Measurements from ENCODE around the gene AWAT2.

Gene AWAT2

GRCh38 chrX:70009049-70009448 lies 40.7 kb downstream of the AWAT2 start:
- no peak for ATAC-seq (ENCODE audit: insufficient read depth, low read depth)
- H3K27ac ChIP-seq (ENCODE audit: low read length) = no peak overlapping the region
- no peak overlapping the region for H3K4me3 ChIP-seq (ENCODE audit: low read depth in 1 of 2, low read length in 2 of 2)
- no peaks in the 10 kb centered on the region for H4K20me1 ChIP-seq (ENCODE audit: insufficient read depth, low read length)
- no peaks in the 10 kb centered on the region for H3K9me3 ChIP-seq (ENCODE audit: insufficient read depth, low read length, severe bottlenecking)
- H2AFZ ChIP-seq (ENCODE audit: low read depth, low read length) = no peak overlapping the region
- H3K36me3 ChIP-seq (ENCODE audit: insufficient read depth, low read length) = no peaks in the 10 kb centered on the region
- no peak for TF ChIP-seq EZH2 (IDR thresholded peaks at IDR 0.05; ENCODE audit: borderline replicate concordance, low read depth, low read length, severe bottlenecking)
- no peak for TF ChIP-seq CTCF (IDR thresholded peaks at IDR 0.05; ENCODE audit: borderline replicate concordance, extremely low read depth, low read length, poor library complexity, severe bottlenecking)
- H3K4me1 ChIP-seq (ENCODE audit: insufficient read depth, low read length) = no peaks in the 10 kb centered on the region
- no peaks in the 10 kb centered on the region for H3K79me2 ChIP-seq (ENCODE audit: insufficient read depth, low read length)
- no peak overlapping the region for H3K4me2 ChIP-seq (ENCODE audit: insufficient read depth, low read length)
- H3K27me3 ChIP-seq (ENCODE audit: insufficient read depth, low read length, poor library complexity) = no peaks in the 10 kb centered on the region
- no peak for DNase-seq
- no peak overlapping the region for H3K9ac ChIP-seq (ENCODE audit: low read depth, low read length)

GRCh38 chrX:70007946-70008345 lies 41.8 kb downstream of the AWAT2 start:
- H3K79me2 ChIP-seq (ENCODE audit: insufficient read depth, low read length) = no peaks in the 10 kb centered on the region
- H3K4me1 ChIP-seq (ENCODE audit: insufficient read depth, low read length) = no peaks in the 10 kb centered on the region
- DNase-seq (no peak), ATAC-seq (ENCODE audit: insufficient read depth, low read depth) (no peak)
- H3K4me2 ChIP-seq (ENCODE audit: insufficient read depth, low read length) = no peak overlapping the region
- no peak overlapping the region for H3K27ac ChIP-seq (ENCODE audit: low read length)
- H4K20me1 ChIP-seq (ENCODE audit: insufficient read depth, low read length) = no peaks in the 10 kb centered on the region
- H2AFZ ChIP-seq (ENCODE audit: low read depth, low read length) = no peak overlapping the region
- no peaks in the 10 kb centered on the region for H3K27me3 ChIP-seq (ENCODE audit: insufficient read depth, low read length, poor library complexity)
- H3K9ac ChIP-seq (ENCODE audit: low read depth, low read length) = no peak overlapping the region
- H3K36me3 ChIP-seq (ENCODE audit: insufficient read depth, low read length) = no peaks in the 10 kb centered on the region
- H3K9me3 ChIP-seq (ENCODE audit: insufficient read depth, low read length, severe bottlenecking) = no peaks in the 10 kb centered on the region
- H3K4me3 ChIP-seq (ENCODE audit: low read depth in 1 of 2, low read length in 2 of 2) = no peak overlapping the region
- TF ChIP-seq EZH2 (IDR thresholded peaks at IDR 0.05; ENCODE audit: borderline replicate concordance, low read depth, low read length, severe bottlenecking) = no peak
- no peak for TF ChIP-seq CTCF (IDR thresholded peaks at IDR 0.05; ENCODE audit: borderline replicate concordance, extremely low read depth, low read length, poor library complexity, severe bottlenecking)

- Histone ChIP-seq H3K4me1 (ENCODE audit: insufficient read depth, low read length) (no peaks in the 10 kb centered on the region), H4K20me1 (ENCODE audit: insufficient read depth, low read length) (no peaks in the 10 kb centered on the region)
- DNase-seq = no peak
Observed at GRCh38 chrX:70001708-70002341, 47.9 kb downstream of the AWAT2 start.

More at GRCh38 chrX:70001708-70002341, 47.9 kb downstream of the AWAT2 start:
- Histone ChIP-seq H3K4me3 (ENCODE audit: low read depth in 1 of 2, low read length in 2 of 2) (no peak overlapping the region), H3K27me3 (ENCODE audit: insufficient read depth, low read length, poor library complexity) (no peaks in the 10 kb centered on the region), H3K36me3 (ENCODE audit: insufficient read depth, low read length) (no peaks in the 10 kb centered on the region), H2AFZ (ENCODE audit: low read depth, low read length) (no peak overlapping the region), H3K9ac (ENCODE audit: low read depth, low read length) (no peak overlapping the region), H3K27ac (ENCODE audit: low read length) (no peak overlapping the region), H3K79me2 (ENCODE audit: insufficient read depth, low read length) (no peaks in the 10 kb centered on the region), H3K9me3 (ENCODE audit: insufficient read depth, low read length, severe bottlenecking) (no peaks in the 10 kb centered on the region), H3K4me2 (ENCODE audit: insufficient read depth, low read length) (no peak overlapping the region)
- no peak for ATAC-seq (ENCODE audit: insufficient read depth, low read depth)
- TF ChIP-seq CTCF (IDR thresholded peaks at IDR 0.05; ENCODE audit: borderline replicate concordance, extremely low read depth, low read length, poor library complexity, severe bottlenecking) (no peak), EZH2 (IDR thresholded peaks at IDR 0.05; ENCODE audit: borderline replicate concordance, low read depth, low read length, severe bottlenecking) (no peak)

Measured in DND-41 (cell line).